GM11168 (cell line): Measurements from ENCODE around the gene HOXD9.

Source experiments
- in situ Hi-C: fragments of 300-500 bp; cut with MboI; formaldehyde crosslinking; loops from one replicate; pipeline ENCODE4 v1.12.0; 2022; ENCODE audit warnings: low sequenced_read_pairs; ENCODE audit not compliant: unreplicated experiment

The HOXD9 gene

DNA sequence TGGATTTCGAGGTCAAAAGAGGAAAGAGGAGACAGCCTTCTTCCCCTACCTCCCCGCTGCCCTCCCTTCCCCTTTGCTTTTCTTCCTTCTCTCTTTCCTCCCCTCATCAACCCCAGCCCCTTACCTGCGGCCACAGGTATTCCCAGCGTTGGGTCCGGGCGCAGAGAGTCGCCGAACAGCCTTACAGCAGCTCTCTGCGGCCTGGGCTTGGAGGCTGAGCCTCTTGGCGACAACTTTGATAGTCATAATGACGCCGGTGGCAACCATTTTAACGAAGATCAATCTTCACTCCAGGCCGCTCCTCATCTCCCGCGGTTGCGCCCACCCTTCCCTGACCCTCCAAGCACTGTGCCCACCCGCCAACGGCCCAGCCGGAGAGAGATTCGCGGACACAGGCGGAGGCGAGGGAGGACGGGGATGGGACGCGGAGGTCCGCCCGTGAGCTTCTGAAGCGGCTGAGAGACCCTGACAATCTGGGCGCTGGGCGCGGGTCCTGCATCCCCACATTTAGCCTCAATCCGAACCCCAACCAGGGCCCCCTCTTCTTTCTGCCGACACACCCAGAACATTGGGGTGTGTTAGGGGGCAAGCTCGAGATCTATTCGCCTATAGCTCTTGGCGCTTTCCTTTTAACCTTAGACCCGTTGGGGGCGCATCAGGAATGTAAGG is 37.3 kb upstream of the HOXD9 start:
- in situ Hi-C loops: no loop called here

DNA sequence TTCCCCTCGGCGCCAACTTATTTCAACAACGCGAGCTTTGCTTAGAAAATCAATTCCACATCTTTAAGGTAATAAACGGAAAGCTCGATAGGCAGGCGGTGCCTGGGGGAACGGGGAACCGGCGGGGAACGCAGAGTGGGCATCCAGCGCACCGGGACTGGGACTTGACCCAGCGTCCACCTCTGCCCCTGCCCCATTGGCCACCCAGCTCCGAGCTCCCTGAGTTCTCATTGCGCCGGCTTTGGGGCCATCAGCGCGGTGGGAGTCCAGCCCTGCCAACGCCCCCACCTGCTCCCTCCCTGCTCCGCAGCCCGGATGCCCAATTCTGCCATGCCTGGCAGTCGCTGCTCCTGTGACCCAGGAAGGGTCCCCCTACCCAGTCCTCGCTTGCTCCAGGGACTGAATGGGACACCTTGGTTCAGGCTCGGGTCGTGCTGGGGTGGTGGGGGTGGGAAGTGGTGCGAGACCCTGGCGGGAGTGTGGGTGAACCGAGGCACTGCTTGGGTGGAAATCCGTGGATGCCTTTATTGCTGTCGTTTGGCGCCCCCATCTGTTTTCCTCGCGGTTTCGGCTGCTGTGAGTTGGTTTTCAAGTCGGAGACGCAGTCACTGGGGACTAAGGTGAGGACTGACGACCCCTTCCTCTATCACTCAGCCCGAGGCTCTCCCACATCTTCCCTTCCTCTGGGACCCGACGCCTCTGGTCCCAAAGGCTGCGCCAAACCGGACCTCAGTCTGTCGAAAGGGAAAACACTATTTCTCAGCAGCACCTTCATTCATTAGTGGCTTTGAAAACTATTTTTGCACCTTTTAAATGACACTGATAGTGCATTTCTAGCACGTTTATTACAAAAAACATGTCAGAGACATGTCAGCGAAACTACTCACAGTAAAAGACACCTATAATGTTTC is 36.4 kb upstream of the HOXD9 start:
- in situ Hi-C loops: no loop called here

DNA sequence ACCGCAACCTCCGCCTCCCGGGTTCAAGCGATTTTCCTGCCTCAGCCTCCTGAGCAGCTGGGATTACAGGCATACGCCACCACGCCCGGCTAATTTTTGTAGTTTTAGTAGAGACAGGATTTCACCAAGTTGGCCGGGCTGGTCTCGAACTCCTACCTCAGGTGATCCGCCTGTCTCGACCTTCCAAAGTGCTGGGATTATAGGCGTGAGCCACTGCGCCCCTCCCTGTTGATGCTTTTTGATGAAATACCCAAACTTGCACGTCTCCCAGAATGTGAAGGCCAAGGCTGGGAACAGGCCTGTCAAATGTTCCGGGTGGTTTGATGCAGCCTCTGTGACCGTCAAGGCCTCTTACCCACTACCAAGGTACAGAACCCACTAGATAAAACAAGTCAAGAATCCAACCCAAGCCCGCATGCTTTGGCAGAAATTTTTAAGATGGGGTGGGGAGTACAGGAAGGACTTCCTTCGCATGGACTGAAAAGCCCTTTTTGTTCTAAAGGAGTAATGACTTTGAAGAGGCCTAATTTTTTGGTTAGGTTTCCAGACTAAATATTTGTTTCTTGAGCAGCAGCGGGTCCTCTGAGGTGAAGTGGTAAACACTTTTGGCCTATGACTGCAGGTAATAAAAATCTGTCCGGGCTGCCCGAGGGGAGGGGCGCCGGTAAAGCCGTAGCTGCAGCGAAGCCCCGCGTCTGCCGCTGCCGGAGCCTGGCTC is 35.0 kb upstream of the HOXD9 start:
- in situ Hi-C loops: no loop called here

DNA sequence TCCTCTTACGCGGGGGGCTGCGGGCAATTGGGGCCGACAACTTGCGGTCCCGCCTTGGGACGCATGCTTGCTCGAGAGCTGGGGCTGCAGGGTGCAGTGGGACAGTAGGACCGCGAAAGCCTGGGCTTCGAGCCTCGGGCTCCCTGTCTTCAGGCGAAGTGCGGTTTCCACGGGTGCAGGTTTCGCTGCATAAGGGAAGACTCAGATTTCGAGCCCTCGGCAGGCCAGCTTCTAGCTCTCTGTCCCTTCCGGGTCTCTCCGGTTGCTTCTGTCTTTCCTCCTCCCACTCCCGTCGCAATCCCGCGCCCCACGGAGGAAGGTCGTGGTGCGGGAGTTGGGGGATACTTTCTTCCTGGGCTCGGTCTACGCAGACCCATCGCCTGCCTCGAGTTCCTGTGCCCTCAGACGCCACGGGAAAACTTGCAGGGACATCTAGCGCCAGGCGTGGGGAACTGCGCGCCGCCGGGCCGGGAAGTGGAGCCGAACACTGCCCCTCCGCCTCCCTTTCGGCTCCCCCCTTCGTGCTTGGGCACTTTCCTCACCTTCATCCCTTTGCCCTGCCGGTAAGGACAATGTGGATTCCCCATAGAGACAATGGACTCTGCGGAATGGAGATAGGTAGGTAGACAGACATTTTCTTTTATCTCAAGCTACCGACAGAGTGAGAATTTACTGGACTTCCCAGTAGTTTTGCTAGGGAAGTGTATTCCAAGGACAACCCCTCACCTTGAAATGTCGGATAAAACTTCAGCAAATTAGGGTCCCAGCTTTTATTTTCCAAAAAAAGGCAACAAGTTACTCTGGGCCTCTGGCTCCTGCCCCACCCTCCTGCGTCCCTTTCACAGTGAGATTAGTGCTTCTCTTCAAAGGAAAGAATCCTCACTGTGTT is 34.2 kb upstream of the HOXD9 start:
- in situ Hi-C loops: no loop called here

DNA sequence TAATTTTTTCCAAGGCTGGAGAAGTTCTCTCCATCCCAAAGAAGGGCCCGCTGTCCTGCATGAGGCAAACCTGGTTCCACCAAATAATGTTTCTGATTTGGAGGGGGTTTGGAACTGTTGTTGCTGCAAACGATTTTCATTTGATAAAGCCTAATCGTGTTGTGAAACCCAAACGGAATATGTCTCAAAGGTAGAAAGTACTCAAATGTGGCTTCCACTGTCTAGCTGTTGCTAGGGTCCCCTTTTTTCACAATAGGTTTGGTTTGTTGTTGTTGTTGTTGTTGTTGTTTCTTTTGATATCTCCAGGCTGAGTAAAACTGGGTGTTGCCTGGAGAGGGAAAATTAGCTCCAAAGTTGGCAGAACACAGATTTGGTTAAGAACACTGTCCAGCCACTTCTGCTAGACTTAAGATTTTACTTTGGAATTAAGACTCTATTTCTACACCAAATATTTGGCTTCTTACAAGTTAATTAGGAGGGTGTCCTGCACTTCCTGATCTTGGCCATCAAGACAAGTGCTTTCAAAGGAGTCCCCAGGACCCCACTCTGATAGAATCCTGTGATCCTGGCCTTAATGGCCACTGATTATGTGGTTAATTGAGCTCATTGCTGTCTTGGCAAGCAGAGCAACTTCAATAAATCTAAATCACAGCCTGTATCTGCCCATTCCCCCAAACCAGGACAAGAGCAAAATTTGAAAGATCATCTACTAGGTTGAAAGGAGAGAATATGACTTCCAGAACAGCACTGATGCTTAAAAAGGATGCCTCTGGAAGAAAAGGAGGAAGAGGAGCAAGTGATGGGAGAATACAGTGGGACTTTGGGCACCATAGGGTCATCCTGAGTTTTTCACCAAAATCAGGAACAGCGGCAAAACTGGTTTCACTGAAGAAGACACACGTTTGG is 33.3 kb upstream of the HOXD9 start:
- in situ Hi-C loops: no loop called here

DNA sequence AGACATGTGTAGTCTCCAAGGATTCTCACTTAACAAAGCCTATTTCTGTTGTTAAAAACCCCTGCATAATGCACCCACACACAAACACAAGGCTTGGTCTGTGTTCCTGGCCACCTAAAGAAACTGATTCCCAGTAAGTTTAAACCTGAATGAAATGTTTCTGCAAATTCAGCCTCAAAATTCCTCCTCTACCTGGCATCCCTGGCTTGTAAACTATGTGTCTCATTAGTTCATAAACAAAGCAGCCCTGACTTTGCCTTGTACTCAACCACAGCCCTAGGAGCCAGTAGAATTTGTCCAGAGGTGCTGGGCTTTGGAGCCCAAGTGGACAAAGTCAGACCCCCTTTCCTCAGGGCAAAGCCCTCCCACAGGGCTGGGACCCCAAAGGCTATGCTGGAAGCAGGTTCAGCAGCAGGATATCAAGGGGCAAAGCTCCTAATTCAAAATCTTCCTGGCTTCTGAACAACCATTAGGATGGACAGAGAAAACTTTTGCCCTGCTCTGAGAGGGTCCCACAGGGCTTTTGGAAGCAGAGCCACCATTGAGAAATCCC is 32.6 kb upstream of the HOXD9 start:
- in situ Hi-C loops: no loop called here

DNA sequence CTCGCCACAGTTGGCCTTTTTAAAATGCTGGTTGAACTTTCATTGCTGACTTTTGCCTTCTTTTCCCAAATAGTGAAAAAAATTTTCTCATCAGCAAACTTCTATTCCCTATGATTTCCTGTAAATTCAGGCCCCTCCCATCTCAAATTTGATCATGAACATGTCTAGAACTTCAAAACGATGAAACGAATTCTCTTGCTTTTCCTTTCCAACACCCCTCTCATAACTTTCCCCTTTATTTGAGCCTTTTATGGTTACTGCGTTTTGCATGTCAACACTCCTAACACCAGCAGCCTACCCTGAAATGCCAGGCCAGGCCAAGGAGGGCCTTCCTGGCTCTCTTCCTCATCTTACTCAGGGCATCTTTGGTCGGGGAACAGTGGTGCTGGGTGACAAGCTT is 31.7 kb upstream of the HOXD9 start:
- in situ Hi-C loops: no loop called here

DNA sequence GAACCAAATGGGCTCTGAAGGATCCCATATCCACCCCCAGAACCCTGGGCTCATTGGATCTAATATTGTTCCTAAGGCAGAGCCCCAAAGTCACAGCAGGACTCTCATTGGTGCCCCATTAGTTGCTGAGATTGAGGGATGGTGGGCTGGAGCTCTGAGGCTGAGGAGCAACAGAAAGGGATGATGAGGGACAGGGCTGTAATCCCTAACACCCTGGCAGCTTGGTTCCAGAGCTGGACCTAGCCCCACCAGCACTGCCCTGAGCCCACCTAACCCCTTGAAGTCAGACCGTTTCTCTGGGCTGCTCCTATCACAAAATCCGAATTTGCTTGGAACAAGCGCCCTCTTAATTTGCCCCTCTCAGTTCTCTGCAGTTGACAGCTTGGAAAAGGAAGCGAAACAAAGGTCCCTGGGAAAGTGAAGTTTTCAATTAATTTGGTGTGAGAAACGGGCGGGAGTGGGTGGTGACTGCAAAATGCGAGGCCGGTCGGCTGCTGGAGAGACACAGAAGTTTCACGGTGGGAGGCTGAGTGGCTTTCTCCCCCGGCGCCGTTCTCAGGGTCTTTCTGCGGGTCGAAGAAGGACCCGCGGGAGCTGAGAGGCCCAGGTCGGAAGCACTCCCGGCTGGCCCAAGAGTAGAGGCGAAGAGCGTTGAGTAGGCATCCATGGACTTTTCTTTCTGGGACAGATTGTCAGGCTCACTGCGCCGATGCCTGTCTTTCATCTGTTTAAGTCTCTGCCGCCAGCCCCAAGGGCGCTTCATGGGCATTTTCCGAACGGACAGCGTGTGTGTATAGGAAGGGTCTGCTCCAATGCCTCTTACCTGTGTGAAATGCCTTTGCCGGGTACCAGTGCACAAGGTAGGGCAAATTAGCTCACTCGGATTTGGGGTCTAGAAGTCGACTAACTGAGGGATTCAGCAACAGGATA is 30.9 kb upstream of the HOXD9 start:
- in situ Hi-C loops: no loop called here

DNA sequence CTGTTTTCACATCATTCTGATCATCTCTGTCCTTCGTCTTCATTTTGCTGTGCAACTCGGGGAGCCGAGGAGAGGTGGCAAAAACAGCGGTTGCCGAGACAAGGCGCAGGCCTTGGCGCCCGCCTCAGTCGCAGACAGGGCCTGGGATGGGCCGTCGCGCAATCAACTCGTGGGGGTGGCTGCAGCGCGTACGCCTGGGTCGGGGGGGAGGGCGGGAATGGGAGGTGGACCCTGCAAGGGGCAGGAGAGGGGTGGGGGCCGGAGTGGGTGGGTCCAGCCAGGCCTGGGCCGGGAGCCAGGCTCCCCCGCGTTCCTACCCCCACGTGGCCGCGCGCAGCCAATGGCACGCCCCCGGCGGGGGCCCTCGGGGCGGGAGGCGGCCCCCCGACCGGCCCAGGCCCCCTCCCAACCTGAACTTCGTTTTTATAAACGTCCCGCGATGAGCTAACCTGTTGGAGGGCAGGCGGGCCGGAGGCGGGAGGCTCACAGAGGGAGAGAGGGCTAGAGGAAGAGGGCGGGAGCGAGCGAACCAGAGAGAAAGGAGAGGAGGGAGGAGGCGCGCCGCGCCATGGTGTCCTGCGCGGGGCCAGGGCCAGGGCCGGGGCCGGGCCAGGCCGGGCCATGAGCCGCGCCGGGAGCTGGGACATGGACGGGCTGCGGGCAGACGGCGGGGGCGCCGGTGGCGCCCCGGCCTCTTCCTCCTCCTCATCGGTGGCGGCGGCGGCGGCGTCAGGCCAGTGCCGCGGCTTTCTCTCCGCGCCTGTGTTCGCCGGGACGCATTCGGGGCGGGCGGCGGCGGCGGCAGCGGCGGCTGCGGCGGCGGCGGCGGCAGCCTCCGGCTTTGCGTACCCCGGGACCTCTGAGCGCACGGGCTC is 30.0 kb upstream of the HOXD9 start, which contains the start of gene HOXD13:
Gene HOXD13, plus strand, starts transcription at position 452 of the 875 bp plus-strand sequence. Its CDS starts 170 bp downstream, at position 622.
- in situ Hi-C loops: no loop called here

DNA sequence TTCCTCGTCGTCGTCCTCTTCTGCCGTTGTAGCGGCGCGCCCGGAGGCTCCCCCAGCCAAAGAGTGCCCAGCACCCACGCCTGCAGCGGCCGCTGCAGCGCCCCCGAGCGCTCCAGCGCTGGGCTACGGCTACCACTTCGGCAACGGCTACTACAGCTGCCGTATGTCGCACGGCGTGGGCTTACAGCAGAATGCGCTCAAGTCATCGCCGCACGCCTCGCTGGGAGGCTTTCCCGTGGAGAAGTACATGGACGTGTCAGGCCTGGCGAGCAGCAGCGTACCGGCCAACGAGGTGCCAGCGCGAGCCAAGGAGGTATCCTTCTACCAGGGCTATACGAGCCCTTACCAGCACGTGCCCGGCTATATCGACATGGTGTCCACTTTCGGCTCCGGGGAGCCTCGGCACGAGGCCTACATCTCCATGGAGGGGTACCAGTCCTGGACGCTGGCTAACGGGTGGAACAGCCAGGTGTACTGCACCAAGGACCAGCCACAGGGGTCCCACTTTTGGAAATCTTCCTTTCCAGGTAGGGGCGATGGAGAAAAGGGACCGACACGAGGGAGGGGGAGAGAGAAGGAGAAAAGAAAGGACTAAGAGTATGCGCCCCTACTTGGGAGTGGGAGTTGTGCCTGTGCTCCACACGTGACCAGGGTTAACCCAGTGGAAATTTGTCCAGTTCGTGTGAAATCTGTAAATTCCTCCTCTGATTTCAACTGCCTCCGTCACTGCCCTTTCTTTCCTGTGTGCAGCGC is 29.2 kb upstream of the HOXD9 start:
- in situ Hi-C loops: no loop called here

DNA sequence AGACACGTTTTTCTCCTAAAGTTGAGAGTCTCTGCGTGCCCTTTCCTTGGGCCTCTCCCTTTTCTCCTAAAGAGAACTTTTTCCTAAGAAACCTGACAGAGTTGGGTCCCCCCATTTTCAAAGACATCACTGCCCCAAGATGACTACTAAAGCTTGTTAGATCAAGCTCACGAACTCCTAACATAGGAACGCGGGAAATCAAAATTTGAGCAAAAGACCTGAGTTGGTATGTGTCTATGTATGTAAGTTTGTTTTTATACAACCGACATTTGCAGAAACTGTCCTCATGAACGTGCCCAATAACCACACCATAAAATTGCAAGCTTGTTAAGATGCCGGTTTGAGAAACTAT is 28.6 kb upstream of the HOXD9 start:
- in situ Hi-C loops: no loop called here

DNA sequence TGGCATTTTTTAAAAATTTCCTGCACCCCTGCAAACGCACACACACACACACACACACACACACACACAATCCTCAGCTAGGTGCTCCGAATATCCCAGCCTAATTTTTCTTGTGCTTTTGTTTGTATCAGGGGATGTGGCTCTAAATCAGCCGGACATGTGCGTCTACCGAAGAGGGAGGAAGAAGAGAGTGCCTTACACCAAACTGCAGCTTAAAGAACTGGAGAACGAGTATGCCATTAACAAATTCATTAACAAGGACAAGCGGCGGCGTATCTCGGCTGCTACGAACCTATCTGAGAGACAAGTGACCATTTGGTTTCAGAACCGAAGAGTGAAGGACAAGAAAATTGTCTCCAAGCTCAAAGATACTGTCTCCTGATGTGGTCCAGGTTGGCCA is 28.2 kb upstream of the HOXD9 start:
- in situ Hi-C loops: no loop called here

DNA sequence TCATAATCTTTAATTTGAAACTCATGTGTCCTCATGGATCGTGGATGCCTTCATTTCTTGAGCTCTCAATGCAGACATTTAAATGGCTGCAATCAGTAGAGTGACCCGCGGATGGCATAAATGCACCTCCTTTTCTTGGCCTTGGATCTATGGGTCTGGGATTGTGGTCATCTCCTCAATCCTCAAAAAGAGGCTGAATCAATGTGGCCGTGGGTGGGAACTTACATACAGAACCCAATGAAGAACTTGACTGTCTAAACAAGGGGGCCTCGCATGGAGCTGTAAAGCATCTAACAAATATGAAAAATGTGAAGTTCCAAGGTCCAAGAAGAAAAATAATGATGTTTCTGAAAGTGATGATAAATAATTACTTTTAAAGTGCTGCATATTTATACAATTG is 27.1 kb upstream of the HOXD9 start:
- in situ Hi-C loops: loop anchor here (5.0 kb wide), 1 partner anchor 418 kb away; no protein-coding TSS in a partner anchor

DNA sequence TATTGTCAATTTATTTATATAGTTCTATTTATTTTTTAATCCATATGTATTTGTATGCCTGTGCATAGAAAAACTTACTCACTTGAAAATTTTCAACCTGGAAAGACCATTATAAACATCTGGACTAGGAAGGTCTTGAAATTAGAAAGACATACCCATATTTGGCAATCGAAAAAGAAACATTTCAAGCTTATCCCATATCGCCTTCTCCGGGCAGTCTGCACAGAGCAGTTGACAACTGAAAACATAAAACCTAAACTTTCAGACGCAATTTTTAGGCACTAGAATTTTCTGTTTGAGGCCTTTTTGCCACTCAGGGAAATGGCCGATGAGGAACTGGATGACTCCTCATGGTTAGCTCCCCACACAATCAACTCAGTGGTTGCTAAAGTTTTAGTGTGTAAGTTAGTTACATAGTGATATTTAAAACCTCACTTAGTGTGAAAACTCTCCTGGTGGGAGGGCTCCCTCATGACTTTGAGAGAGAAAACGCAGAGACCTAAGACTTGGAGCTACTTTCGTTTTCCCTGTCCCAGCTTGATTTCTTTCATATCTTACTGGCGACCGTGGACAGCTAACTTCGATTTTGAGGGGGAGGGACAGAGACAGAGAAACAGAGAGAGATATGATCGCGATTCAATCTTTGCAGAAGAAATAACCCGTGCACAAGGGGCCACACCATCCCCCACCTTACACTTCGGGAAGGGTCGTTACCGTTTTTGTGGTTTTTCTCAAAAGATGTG is 26.1 kb upstream of the HOXD9 start:
- in situ Hi-C loops: loop anchor here (5.0 kb wide), 1 partner anchor 419 kb away; no protein-coding TSS in a partner anchor
